ENCODE data around the gene ACSL5. TPM values are rescaled to one million over a fixed set of nuclear protein-coding genes. Genes with fewer than 3 reads are reported as not detected.
A peak's percentile ranks its signal among the peaks of the same experiment; 100 is the strongest.

The ACSL5 gene
- total and polyA plus RNA-seq, 3 donors from 2014 or later = 10.1 to 20.1 (median 11.4) TPM

- TF ChIP-seq, protein P1, sequence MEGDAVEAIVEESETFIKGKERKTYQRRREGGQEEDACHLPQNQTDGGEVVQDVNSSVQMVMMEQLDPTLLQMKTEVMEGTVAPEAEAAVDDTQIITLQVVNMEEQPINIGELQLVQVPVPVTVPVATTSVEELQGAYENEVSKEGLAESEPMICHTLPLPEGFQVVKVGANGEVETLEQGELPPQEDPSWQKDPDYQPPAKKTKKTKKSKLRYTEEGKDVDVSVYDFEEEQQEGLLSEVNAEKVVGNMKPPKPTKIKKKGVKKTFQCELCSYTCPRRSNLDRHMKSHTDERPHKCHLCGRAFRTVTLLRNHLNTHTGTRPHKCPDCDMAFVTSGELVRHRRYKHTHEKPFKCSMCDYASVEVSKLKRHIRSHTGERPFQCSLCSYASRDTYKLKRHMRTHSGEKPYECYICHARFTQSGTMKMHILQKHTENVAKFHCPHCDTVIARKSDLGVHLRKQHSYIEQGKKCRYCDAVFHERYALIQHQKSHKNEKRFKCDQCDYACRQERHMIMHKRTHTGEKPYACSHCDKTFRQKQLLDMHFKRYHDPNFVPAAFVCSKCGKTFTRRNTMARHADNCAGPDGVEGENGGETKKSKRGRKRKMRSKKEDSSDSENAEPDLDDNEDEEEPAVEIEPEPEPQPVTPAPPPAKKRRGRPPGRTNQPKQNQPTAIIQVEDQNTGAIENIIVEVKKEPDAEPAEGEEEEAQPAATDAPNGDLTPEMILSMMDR (IDR thresholded peaks at IDR 0.05) = no peak
- TF ChIP-seq POLR2A (IDR thresholded peaks at IDR 0.05) = no peak
- no peak for DNase-seq
- Histone ChIP-seq H3K27me3 (no peaks in the 10 kb centered on the region), H3K9me3 (no peaks in the 10 kb centered on the region), H3K4me1 (no peaks in the 10 kb centered on the region), H3K4me3 (no peak overlapping the region), H3K27ac (no peak overlapping the region), H3K36me3 (ENCODE audit: low read depth, missing control alignments) (no peaks in the 10 kb centered on the region)
- WGBS, 2 donors = 56 to 80% methylated on average over 3 of the region's 3 CpGs
- intact Hi-C loops (cut with DNase I; ENCODE audit: low total_unique reads) = no loop called here
Observed at GRCh38 chr10:112352044-112352443, 21.9 kb upstream of the ACSL5 start.

GRCh38 chr10:112353046-112353445, 20.9 kb upstream of the ACSL5 start:
- Histone ChIP-seq H3K27me3 (no peaks in the 10 kb centered on the region), H3K27ac (no peak overlapping the region), H3K9me3 (no peaks in the 10 kb centered on the region), H3K36me3 (ENCODE audit: low read depth, missing control alignments) (no peaks in the 10 kb centered on the region), H3K4me1 (no peaks in the 10 kb centered on the region), H3K4me3 (no peak overlapping the region)
- TF ChIP-seq, protein P1 (IDR thresholded peaks at IDR 0.05) = no peak
- TF ChIP-seq POLR2A (IDR thresholded peaks at IDR 0.05) = no peak
- DNase-seq = no peak
- intact Hi-C loops (cut with DNase I; ENCODE audit: low total_unique reads) = no loop called here

DNA sequence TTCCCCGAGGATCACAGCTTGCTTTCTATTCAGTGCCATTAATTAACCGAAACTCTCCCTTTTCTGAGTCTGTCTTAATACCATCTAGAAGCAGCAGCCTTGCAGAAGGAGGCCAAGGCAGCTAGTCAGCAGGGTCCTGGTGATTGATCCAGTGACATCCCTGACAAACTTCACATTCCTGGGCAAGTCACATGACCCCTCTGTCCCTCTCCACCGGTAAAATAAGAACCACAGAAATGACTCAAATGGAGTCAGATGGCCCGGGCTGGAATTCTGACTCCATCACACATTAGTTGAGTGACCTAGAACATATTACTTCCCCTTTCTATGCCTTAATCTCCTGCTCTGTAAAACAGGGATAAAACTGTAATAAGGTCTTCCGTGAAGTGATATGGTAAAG, 17.2 kb upstream of the ACSL5 start:
- Histone ChIP-seq H3K4me1 (peaks cover 17% of the 10 kb centered on the region), H3K9me3 (no peaks in the 10 kb centered on the region), H3K4me3 (no peak overlapping the region), H3K27me3 (no peaks in the 10 kb centered on the region), H3K36me3 (ENCODE audit: low read depth, missing control alignments) (no peaks in the 10 kb centered on the region), H3K27ac (no peak overlapping the region)
- WGBS, 2 donors = 81 to 94% methylated on average over 5 of the region's 5 CpGs
- no peak for DNase-seq
- intact Hi-C loops (cut with DNase I; ENCODE audit: low total_unique reads) = no loop called here
- TF ChIP-seq, protein P1 (IDR thresholded peaks at IDR 0.05) = no peak
- TF ChIP-seq POLR2A (IDR thresholded peaks at IDR 0.05) = no peak

GRCh38 chr10:112359606-112360307, 14.2 kb upstream of the ACSL5 start:
- H3K4me1 ChIP-seq = peaks cover 33% of the 10 kb centered on the region
- H3K36me3 ChIP-seq (ENCODE audit: low read depth, missing control alignments) = no peaks in the 10 kb centered on the region
- H3K27me3 ChIP-seq = no peaks in the 10 kb centered on the region
- peak overlapping the region; percentile 73 to 82 for H3K27ac ChIP-seq
- TF ChIP-seq, protein P1 (IDR thresholded peaks at IDR 0.05) = no peak
- no peak for TF ChIP-seq POLR2A (IDR thresholded peaks at IDR 0.05)
- H3K4me3 ChIP-seq = no peak overlapping the region
- intact Hi-C loops (cut with DNase I; ENCODE audit: low total_unique reads) = no loop called here
- no peak for DNase-seq
- no peaks in the 10 kb centered on the region for H3K9me3 ChIP-seq
- 69 to 78% methylated on average over 8 of the region's 8 CpGs for WGBS, 2 donors

Data from testis (tissue), 3 donors.